ENCODE measurements around the gene JOSD1. TPM values are rescaled to one million over a fixed set of nuclear protein-coding genes. Genes with fewer than 3 reads are reported as not detected.

Gene JOSD1
- total RNA-seq: 78.4 and 87.0 TPM in 2 replicates

GRCh38 chr22:38700789-38701628, at the start of gene JOSD1:
Gene JOSD1, minus strand, starts transcription at chr22:38700943. Its CDS starts 956 bp downstream, at chr22:38699987.

DNA sequence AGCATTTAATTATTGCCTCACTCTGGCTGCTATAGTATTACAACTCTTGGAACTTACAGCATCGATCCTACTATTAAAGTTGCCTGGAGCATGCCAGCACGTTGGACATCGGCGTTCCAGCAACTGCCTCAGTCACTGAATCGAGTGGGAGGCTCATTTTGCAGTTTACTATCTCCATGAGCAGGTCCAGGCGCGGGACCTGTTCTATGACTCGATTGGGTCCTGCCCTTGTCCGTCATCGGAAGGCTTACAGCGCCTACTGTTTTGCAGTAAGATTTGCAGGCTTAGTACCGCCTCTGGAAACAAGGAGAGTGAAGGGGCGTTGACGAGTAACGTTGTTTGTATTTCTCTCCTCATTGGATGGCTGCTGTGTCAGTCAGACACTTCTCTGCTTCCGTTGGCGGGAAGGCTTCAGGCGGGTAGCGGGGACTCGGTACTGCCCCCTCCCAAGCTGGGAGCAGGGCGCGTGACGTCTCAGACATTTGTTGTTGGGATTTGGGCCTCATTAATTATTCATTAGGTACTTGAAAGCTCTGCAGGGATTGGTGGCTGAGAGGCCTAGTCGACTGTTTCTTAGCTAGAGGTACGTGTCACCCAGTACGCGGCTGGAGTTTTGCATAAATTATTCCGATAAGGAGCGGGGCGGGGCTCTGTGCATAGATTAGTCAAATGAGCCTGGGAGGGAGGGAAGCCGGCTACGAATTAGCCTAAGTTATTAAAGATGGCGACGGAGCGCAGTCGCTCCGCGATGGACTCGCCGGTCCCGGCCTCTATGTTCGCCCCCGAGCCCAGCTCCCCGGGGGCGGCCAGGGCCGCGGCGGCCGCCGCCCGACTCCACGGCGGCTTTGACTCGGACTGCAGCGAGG, 4.7 kb upstream of the JOSD1 start, which contains the start of gene GTPBP1:
Gene GTPBP1, plus strand, starts transcription at position 710 of the 866 bp plus-strand sequence. Its CDS starts 12 bp downstream, at position 722.

GRCh38 chr22:38681582-38682335, 19.0 kb downstream of the JOSD1 start, which contains the start of gene TOMM22:
Gene TOMM22, plus strand, starts transcription at chr22:38681957. Its CDS starts 22 bp downstream, at chr22:38681979.

DNA sequence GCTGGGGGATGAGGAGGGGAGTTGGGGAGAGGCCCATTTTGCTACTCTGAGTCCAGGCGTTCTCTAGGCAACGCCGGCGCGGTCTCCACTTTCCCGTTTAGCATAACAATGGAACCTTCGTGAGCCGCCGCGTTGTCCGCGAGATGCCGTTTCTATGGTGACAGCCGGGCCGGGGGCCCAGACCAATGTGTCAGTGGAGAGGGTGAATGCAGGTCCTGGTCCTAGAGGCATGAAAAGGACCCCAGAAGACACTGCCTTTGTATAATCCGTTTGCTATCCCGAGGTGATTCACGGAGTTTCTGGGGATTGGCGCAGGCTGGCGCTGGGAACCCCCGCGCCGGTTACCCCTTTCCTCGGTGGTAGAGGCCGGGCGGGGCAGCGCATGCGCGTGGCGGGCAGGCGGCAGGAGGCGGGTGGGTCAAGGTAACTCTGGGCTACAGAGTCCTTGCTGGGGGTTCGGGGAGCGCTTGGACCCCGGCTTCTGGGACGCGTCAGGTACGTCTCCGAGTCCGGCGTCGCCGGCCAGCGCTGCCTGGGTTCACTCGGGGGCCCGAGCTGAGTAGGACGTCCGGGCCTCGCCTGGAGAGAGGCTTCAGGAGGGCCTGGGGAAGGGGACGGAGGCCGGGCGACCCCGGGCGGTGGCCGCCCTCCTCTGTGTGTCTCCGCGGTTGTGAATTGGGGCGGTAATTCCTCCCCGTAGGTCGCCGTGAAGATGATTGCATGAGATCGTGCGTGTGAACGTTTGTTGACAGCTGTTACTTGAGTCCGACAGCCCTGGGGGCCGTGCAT, 44.3 kb downstream of the JOSD1 start, which contains the start of the genes CBY1 and FAM227A:
Gene CBY1, plus strand, starts transcription at position 383 of the 789 bp plus-strand sequence. CDS start 11,417 bp downstream, outside the sequence.
Gene FAM227A, minus strand, starts transcription at position 137 of the 789 bp plus-strand sequence. CDS start 6,224 bp downstream, outside the sequence.

Other genes starting within 250 kb of the JOSD1 start
- gene KCNJ4, start 245.7 kb downstream of the JOSD1 start, total RNA-seq: not detected in 2 replicates
- 30.4 and 32.4 TPM in 2 replicates for gene KDELR3, start 232.8 kb downstream of the JOSD1 start, total RNA-seq
- 205 and 212 TPM in 2 replicates for gene DDX17, start 194.6 kb downstream of the JOSD1 start, total RNA-seq
- gene DMC1, start 130.8 kb downstream of the JOSD1 start, total RNA-seq: 0.53 and 1.9 TPM in 2 replicates
- gene FAM227A, start 44.6 kb downstream of the JOSD1 start, total RNA-seq: not detected in 2 replicates
- 20.3 and 22.7 TPM in 2 replicates for gene CBY1, start 44.3 kb downstream of the JOSD1 start, total RNA-seq
- 83.6 and 96.4 TPM in 2 replicates for gene TOMM22, start 19.0 kb downstream of the JOSD1 start, total RNA-seq
- gene GTPBP1, start 5.0 kb upstream of the JOSD1 start, total RNA-seq: 27.6 and 28.2 TPM in 2 replicates
- 69.0 and 82.1 TPM in 2 replicates for gene SUN2, start 55.1 kb upstream of the JOSD1 start, total RNA-seq
- 13.5 and 16.5 TPM in 2 replicates for gene DNAL4, start 93.2 kb upstream of the JOSD1 start, total RNA-seq
- gene NPTXR, start 143.1 kb upstream of the JOSD1 start, total RNA-seq: 0.05 and 0.07 TPM in 2 replicates
- 39.9 and 41.7 TPM in 2 replicates for gene CBX6, start 171.3 kb upstream of the JOSD1 start, total RNA-seq

Data from mammary microvascular endothelial cell (primary cell).